HG02840 (cell line): ENCODE measurements around the gene DGLUCY.
"Not testable (repeated sequence)": the region's sequence is repeated elsewhere in the genome, so short reads cannot be mapped to it uniquely, and the experiment has no call there.

Source experiments
- ATAC-seq: cut with Tn5 transposase; IDR thresholded peaks from one replicate; pipeline ENCODE4 v1.9.1; 2021; ENCODE audit warnings: mild to moderate bottlenecking, moderate library complexity, moderate number of reproducible peaks; ENCODE audit not compliant: unreplicated experiment, low FRiP score

DGLUCY gene

GRCh38 chr14:91197631-91198030 is 83.8 kb downstream of the DGLUCY start:
- ATAC-seq = no peak

GRCh38 chr14:91200802-91201201 is 86.9 kb downstream of the DGLUCY start:
- not testable (repeated sequence) for ATAC-seq

GRCh38 chr14:91202234-91202974 is 88.5 kb downstream of the DGLUCY start:
- no peak for ATAC-seq

GRCh38 chr14:91204657-91205056 is 90.8 kb downstream of the DGLUCY start:
- no peak for ATAC-seq

GRCh38 chr14:91205459-91205858 is 91.6 kb downstream of the DGLUCY start:
- ATAC-seq = no peak

GRCh38 chr14:91207008-91207407 is 93.1 kb downstream of the DGLUCY start:
- no peak for ATAC-seq

- ATAC-seq = no peak
These were observed 97.1 kb downstream of the DGLUCY start for GRCh38 chr14:91211017-91211416.

GRCh38 chr14:91214306-91214705 is 100.4 kb downstream of the DGLUCY start:
- ATAC-seq = no peak

GRCh38 chr14:91215381-91215780 is 101.5 kb downstream of the DGLUCY start:
- no peak for ATAC-seq

- ATAC-seq = no peak
These were observed 102.9 kb downstream of the DGLUCY start for GRCh38 chr14:91216731-91217226.

- ATAC-seq = no peak
These were observed 104.1 kb downstream of the DGLUCY start for GRCh38 chr14:91218014-91218413.

- ATAC-seq = no peak
These were observed 105.9 kb downstream of the DGLUCY start for GRCh38 chr14:91219517-91220389.

GRCh38 chr14:91220581-91221000 is 106.7 kb downstream of the DGLUCY start:
- ATAC-seq = no peak

- no peak for ATAC-seq
These were observed 107.4 kb downstream of the DGLUCY start for GRCh38 chr14:91221270-91221669.

GRCh38 chr14:91223028-91223783 is 109.3 kb downstream of the DGLUCY start:
- no peak for ATAC-seq

GRCh38 chr14:91225025-91225424 is 111.2 kb downstream of the DGLUCY start:
- no peak for ATAC-seq

GRCh38 chr14:91226360-91226759 is 112.5 kb downstream of the DGLUCY start:
- ATAC-seq = not testable (repeated sequence)

GRCh38 chr14:91227183-91227628 is 113.3 kb downstream of the DGLUCY start:
- ATAC-seq = no peak

GRCh38 chr14:91228112-91229004 is 114.5 kb downstream of the DGLUCY start:
- ATAC-seq = peak; percentile 85

GRCh38 chr14:91229005-91229382 is 115.1 kb downstream of the DGLUCY start:
- ATAC-seq = no peak
